Loucy (cell line): ENCODE results near the gene QSOX1.

Source experiments
- H2AFZ ChIP-seq: fragments of 200-600 bp; sonication (generic); 2 replicates; pipeline ENCODE4 v1.6.0; 2016; ENCODE audit warnings: antibody characterized with exemption, mild to moderate bottlenecking, low read length, moderate library complexity
- H3F3A ChIP-seq: fragments of 200-600 bp; 2 replicates; pipeline ENCODE4 v1.6.0; 2016; ENCODE audit warnings: antibody characterized with exemption, low read depth, mild to moderate bottlenecking
- H3K27me3 ChIP-seq: fragments of 200-600 bp; sonication (generic); 2 replicates; pipeline ENCODE4 v1.6.1; 2014; ENCODE audit warnings: low read length, mild to moderate bottlenecking; ENCODE audit not compliant: insufficient read depth, poor library complexity, severe bottlenecking
- H3K36me3 ChIP-seq: fragments of 200-600 bp; sonication (generic); 2 replicates; pipeline ENCODE4 v1.6.1; 2016; ENCODE audit warnings: low read length; ENCODE audit not compliant: insufficient read depth
- H3K4me1 ChIP-seq: fragments of 200-600 bp; sonication (generic); 2 replicates; pipeline ENCODE4 v1.5.1; 2014; ENCODE audit warnings: low read length, mild to moderate bottlenecking; ENCODE audit not compliant: insufficient read depth, poor library complexity, severe bottlenecking
- H3K4me2 ChIP-seq: fragments of 200-600 bp; sonication (generic); 2 replicates; pipeline ENCODE4 v1.6.0; 2014; ENCODE audit warnings: antibody characterized with exemption, low read length, low read depth, mild to moderate bottlenecking; ENCODE audit not compliant: poor library complexity, severe bottlenecking
- H3K4me3 ChIP-seq: fragments of 200-600 bp; sonication (generic); 2 replicates; pipeline ENCODE4 v1.5.1; 2014; ENCODE audit warnings: low read length, mild to moderate bottlenecking, mixed read lengths; ENCODE audit not compliant: poor library complexity, severe bottlenecking
- H3K79me2 ChIP-seq: fragments of 200-600 bp; sonication (generic); 2 replicates; pipeline ENCODE4 v1.6.1; 2014; ENCODE audit warnings: low read length; ENCODE audit not compliant: insufficient read depth
- H3K9ac ChIP-seq: fragments of 200-600 bp; sonication (generic); 2 replicates; pipeline ENCODE4 v1.6.0; 2014; ENCODE audit warnings: mild to moderate bottlenecking, low read depth, low read length, moderate library complexity; ENCODE audit not compliant: poor library complexity, severe bottlenecking
- H3K9me2 ChIP-seq: fragments of 200-600 bp; sonication (generic); replicated peaks from 2 replicates; pipeline ENCODE4 v1.6.1; 2016; ENCODE audit warnings: low read depth, low read length, mixed read lengths
- H3K9me3 ChIP-seq: fragments of 200-600 bp; sonication (generic); 2 replicates; pipeline ENCODE4 v1.6.1; 2014; ENCODE audit warnings: mild to moderate bottlenecking, antibody characterized with exemption, low read length, low read depth; ENCODE audit not compliant: insufficient read depth
- H4K20me1 ChIP-seq: fragments of 200-600 bp; sonication (generic); 2 replicates; pipeline ENCODE4 v1.6.0; 2014; ENCODE audit warnings: antibody characterized with exemption, low read length, mild to moderate bottlenecking; ENCODE audit not compliant: insufficient read depth, poor library complexity, severe bottlenecking
- EZH2phosphoT487 ChIP-seq: fragments of 200-600 bp; IDR thresholded peaks from 2 replicates; pipeline ENCODE4 v1.6.1; 2018; ENCODE audit warnings: antibody characterized with exemption, mild to moderate bottlenecking, moderate library complexity, borderline replicate concordance
- TF ChIP-seq, protein P1 (sequence below): fragments of 200-600 bp; sonication (generic); conservative IDR thresholded peaks from 2 replicates; pipeline ENCODE4 v1.5.1; 2014; ENCODE audit warnings: mild to moderate bottlenecking, antibody characterized with exemption, low read length

The QSOX1 gene

GRCh38 chr1:180173952-180174351 lies 19.3 kb downstream of the QSOX1 start:
- TF ChIP-seq, protein P1, sequence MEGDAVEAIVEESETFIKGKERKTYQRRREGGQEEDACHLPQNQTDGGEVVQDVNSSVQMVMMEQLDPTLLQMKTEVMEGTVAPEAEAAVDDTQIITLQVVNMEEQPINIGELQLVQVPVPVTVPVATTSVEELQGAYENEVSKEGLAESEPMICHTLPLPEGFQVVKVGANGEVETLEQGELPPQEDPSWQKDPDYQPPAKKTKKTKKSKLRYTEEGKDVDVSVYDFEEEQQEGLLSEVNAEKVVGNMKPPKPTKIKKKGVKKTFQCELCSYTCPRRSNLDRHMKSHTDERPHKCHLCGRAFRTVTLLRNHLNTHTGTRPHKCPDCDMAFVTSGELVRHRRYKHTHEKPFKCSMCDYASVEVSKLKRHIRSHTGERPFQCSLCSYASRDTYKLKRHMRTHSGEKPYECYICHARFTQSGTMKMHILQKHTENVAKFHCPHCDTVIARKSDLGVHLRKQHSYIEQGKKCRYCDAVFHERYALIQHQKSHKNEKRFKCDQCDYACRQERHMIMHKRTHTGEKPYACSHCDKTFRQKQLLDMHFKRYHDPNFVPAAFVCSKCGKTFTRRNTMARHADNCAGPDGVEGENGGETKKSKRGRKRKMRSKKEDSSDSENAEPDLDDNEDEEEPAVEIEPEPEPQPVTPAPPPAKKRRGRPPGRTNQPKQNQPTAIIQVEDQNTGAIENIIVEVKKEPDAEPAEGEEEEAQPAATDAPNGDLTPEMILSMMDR, result no peak
- no peak for TF ChIP-seq EZH2phosphoT487
- Histone ChIP-seq H3K9me2 (no peaks in the 10 kb centered on the region), H4K20me1 (no peaks in the 10 kb centered on the region), H3K36me3 (peaks cover 22% of the 10 kb centered on the region; the same call in 1 of the 2 replicates), H3K4me2 (no peak overlapping the region), H3F3A (no peaks in the 10 kb centered on the region), H3K4me3 (no peak overlapping the region), H3K4me1 (peaks cover 7% of the 10 kb centered on the region), H3K79me2 (no peaks in the 10 kb centered on the region), H2AFZ (no peak overlapping the region), H3K27me3 (no peaks in the 10 kb centered on the region), H3K9ac (no peak overlapping the region), H3K9me3 (no peaks in the 10 kb centered on the region)

DNA sequence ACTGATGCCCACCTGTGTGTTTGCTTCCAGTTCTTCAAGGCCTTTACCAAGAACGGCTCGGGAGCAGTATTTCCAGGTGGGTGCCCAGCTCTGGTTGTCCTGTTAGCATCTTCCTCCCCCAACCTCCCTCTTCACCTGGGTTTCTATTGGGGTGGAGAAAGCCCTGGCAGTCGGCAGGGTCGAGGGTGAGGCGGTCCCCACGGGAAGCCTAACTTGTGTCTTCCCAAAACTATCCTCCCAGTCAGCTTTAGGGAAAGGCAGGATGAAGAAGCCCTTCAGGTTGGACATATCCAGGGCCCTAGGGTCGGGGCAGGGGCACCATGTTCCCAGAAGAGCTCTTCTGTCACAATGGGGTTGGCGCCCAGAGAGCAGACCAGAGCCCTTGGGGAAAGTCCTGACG lies 20.6 kb downstream of the QSOX1 start:
- TF ChIP-seq, protein P1, result no peak
- TF ChIP-seq EZH2phosphoT487, result no peak

DNA sequence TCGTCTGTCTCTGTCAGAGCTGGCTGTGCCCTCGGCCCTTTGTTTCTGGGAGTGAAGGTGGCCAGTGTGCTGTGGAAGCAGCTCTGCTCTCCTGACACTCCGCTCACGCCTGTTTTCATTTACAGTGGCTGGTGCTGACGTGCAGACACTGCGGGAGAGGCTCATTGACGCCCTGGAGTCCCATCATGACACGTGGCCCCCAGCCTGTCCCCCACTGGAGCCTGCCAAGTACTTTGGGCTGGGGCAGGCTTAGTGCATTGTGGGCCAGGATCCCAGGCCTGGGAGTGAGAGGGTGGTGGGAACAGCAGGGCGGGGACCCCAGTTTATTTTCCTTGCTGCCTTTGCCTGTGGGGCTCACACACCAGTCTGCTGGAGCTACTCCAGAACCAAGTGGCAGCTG lies 21.1 kb downstream of the QSOX1 start:
- H2AFZ ChIP-seq, result no peak overlapping the region
- H3K4me3 ChIP-seq, result no peak overlapping the region
- no peaks in the 10 kb centered on the region for H3K27me3 ChIP-seq
- no peaks in the 10 kb centered on the region for H4K20me1 ChIP-seq
- H3K4me1 ChIP-seq, result peaks cover 7% of the 10 kb centered on the region
- H3K4me2 ChIP-seq, result no peak overlapping the region
- no peaks in the 10 kb centered on the region for H3K79me2 ChIP-seq
- no peak overlapping the region for H3K9ac ChIP-seq
- no peaks in the 10 kb centered on the region for H3K9me3 ChIP-seq
- no peaks in the 10 kb centered on the region for H3K9me2 ChIP-seq
- H3K36me3 ChIP-seq, result peaks cover 20% of the 10 kb centered on the region; the same call in 1 of the 2 replicates
- H3F3A ChIP-seq, result no peaks in the 10 kb centered on the region
- no peak for TF ChIP-seq EZH2phosphoT487

More for the DNA sequence above, 20.6 kb downstream of the QSOX1 start:
- Histone ChIP-seq H3K79me2 (no peaks in the 10 kb centered on the region), H3K9me2 (no peaks in the 10 kb centered on the region), H3F3A (no peaks in the 10 kb centered on the region), H3K4me2 (no peak overlapping the region), H2AFZ (no peak overlapping the region), H3K4me1 (peaks cover 7% of the 10 kb centered on the region), H3K27me3 (no peaks in the 10 kb centered on the region), H3K4me3 (no peak overlapping the region), H3K9me3 (no peaks in the 10 kb centered on the region), H4K20me1 (no peaks in the 10 kb centered on the region), H3K9ac (no peak overlapping the region), H3K36me3 (peaks cover 20% of the 10 kb centered on the region; the same call in 1 of the 2 replicates)

- Histone ChIP-seq H3K4me2 (no peak overlapping the region), H3K9ac (no peak overlapping the region), H3K4me1 (peaks cover 7% of the 10 kb centered on the region), H4K20me1 (no peaks in the 10 kb centered on the region), H3K9me2 (no peaks in the 10 kb centered on the region), H3K27me3 (no peaks in the 10 kb centered on the region), H3K9me3 (no peaks in the 10 kb centered on the region), H3K36me3 (peaks cover 23% of the 10 kb centered on the region; the same call in 1 of the 2 replicates), H3K79me2 (no peaks in the 10 kb centered on the region), H3F3A (no peaks in the 10 kb centered on the region), H3K4me3 (no peak overlapping the region), H2AFZ (no peak overlapping the region)
- TF ChIP-seq, protein P1, result no peak
- TF ChIP-seq EZH2phosphoT487, result no peak
Measured at GRCh38 chr1:180176965-180177364, 22.3 kb downstream of the QSOX1 start.
